ENCODE results near the gene GPR15.

GPR15 gene

GRCh38 chr3:98530676-98531075 is 1.1 kb upstream of the GPR15 start:
- DNase-seq (ENCODE audit: low read depth, low spot score), result no peak

GRCh38 chr3:98532275-98532637 is 478 bp downstream of the GPR15 start:
- no peak for DNase-seq (ENCODE audit: low read depth, low spot score)

- DNase-seq (ENCODE audit: low read depth, low spot score), result no peak
Observed at GRCh38 chr3:98532709-98533571, 1.2 kb downstream of the GPR15 start.

- DNase-seq (ENCODE audit: low read depth, low spot score), result no peak
Observed at GRCh38 chr3:98534168-98534567, 2.4 kb downstream of the GPR15 start.

GRCh38 chr3:98534734-98535133 is 3.0 kb downstream of the GPR15 start:
- no peak for DNase-seq (ENCODE audit: low read depth, low spot score)

GRCh38 chr3:98536456-98537017 is 4.8 kb downstream of the GPR15 start:
- no peak for DNase-seq (ENCODE audit: low read depth, low spot score)

- no peak for DNase-seq (ENCODE audit: low read depth, low spot score)
Observed at GRCh38 chr3:98540346-98540745, 8.6 kb downstream of the GPR15 start.

GRCh38 chr3:98541695-98542094 is 9.9 kb downstream of the GPR15 start:
- DNase-seq (ENCODE audit: low read depth, low spot score), result no peak

- DNase-seq (ENCODE audit: low read depth, low spot score), result no peak
Observed at GRCh38 chr3:98542623-98543022, 10.8 kb downstream of the GPR15 start.

GRCh38 chr3:98545940-98546339 is 14.2 kb downstream of the GPR15 start:
- DNase-seq (ENCODE audit: low read depth, low spot score), result no peak

- DNase-seq (ENCODE audit: low read depth, low spot score), result no peak
Observed at GRCh38 chr3:98548544-98548943, 16.8 kb downstream of the GPR15 start.

- DNase-seq (ENCODE audit: low read depth, low spot score), result no peak
Observed at GRCh38 chr3:98550833-98551232, 19.1 kb downstream of the GPR15 start.

GRCh38 chr3:98551236-98551635 is 19.5 kb downstream of the GPR15 start:
- no peak for DNase-seq (ENCODE audit: low read depth, low spot score)

- DNase-seq (ENCODE audit: low read depth, low spot score), result no peak
Observed at GRCh38 chr3:98551754-98552153, 20.0 kb downstream of the GPR15 start.

- no peak for DNase-seq (ENCODE audit: low read depth, low spot score)
Observed at GRCh38 chr3:98552232-98553020, 20.6 kb downstream of the GPR15 start.

GRCh38 chr3:98553021-98553563 is 21.3 kb downstream of the GPR15 start:
- no peak for DNase-seq (ENCODE audit: low read depth, low spot score)

GRCh38 chr3:98553753-98554152 is 22.0 kb downstream of the GPR15 start:
- DNase-seq (ENCODE audit: low read depth, low spot score), result no peak

GRCh38 chr3:98554580-98554979 is 22.8 kb downstream of the GPR15 start:
- DNase-seq (ENCODE audit: low read depth, low spot score), result no peak

GRCh38 chr3:98555025-98555379 is 23.2 kb downstream of the GPR15 start:
- peak; percentile 37 for DNase-seq (ENCODE audit: low read depth, low spot score)

GRCh38 chr3:98556164-98557130 is 24.7 kb downstream of the GPR15 start:
- peak; percentile 68 for DNase-seq (ENCODE audit: low read depth, low spot score)

GRCh38 chr3:98557324-98558010 is 25.7 kb downstream of the GPR15 start:
- DNase-seq (ENCODE audit: low read depth, low spot score), result no peak

All from astrocyte of the hippocampus (primary cell).